ENCODE data around the gene SYMPK. TPM values are rescaled to one million over a fixed set of nuclear protein-coding genes. Genes with fewer than 3 reads are reported as not detected.

Gene SYMPK
- total RNA-seq, 1 donor from 2014 or later, result 114 TPM

GRCh38 chr19:45778010-45778661 is 84.8 kb downstream of the SYMPK start:
- TF ChIP-seq CTCF (IDR thresholded peaks at IDR 0.05; ENCODE audit: unreplicated experiment), result no peak
- no peak for DNase-seq (ENCODE audit: low spot score, unreplicated experiment)
- Mint-ChIP-seq H3K36me3 (ENCODE audit: insufficient read depth) (peaks cover 24% of the 10 kb centered on the region), H3K4me1 (ENCODE audit: low read depth) (peaks cover 16% of the 10 kb centered on the region), H3K9me3 (ENCODE audit: low read depth) (no peaks in the 10 kb centered on the region), H3K27me3 (no peaks in the 10 kb centered on the region), H3K27ac (no peak overlapping the region), H3K4me3 (ENCODE audit: low read depth) (no peak overlapping the region)

GRCh38 chr19:45777395-45777961 is 85.5 kb downstream of the SYMPK start:
- no peak overlapping the region for H3K27ac Mint-ChIP-seq
- H3K27me3 Mint-ChIP-seq, result no peaks in the 10 kb centered on the region
- no peak for TF ChIP-seq CTCF (IDR thresholded peaks at IDR 0.05; ENCODE audit: unreplicated experiment)
- no peak for DNase-seq (ENCODE audit: low spot score, unreplicated experiment)
- H3K36me3 Mint-ChIP-seq (ENCODE audit: insufficient read depth), result peaks cover 25% of the 10 kb centered on the region
- H3K9me3 Mint-ChIP-seq (ENCODE audit: low read depth), result no peaks in the 10 kb centered on the region
- H3K4me3 Mint-ChIP-seq (ENCODE audit: low read depth), result no peak overlapping the region
- H3K4me1 Mint-ChIP-seq (ENCODE audit: low read depth), result peaks cover 17% of the 10 kb centered on the region

GRCh38 chr19:45774765-45775164 is 88.2 kb downstream of the SYMPK start:
- peaks cover 31% of the 10 kb centered on the region for H3K36me3 Mint-ChIP-seq (ENCODE audit: insufficient read depth)
- TF ChIP-seq CTCF (IDR thresholded peaks at IDR 0.05; ENCODE audit: unreplicated experiment), result peak; percentile 55
- no peak for DNase-seq (ENCODE audit: low spot score, unreplicated experiment)
- no peaks in the 10 kb centered on the region for H3K9me3 Mint-ChIP-seq (ENCODE audit: low read depth)
- H3K27me3 Mint-ChIP-seq, result no peaks in the 10 kb centered on the region
- peaks cover 20% of the 10 kb centered on the region for H3K4me1 Mint-ChIP-seq (ENCODE audit: low read depth)
- H3K4me3 Mint-ChIP-seq (ENCODE audit: low read depth), result no peak overlapping the region
- no peak overlapping the region for H3K27ac Mint-ChIP-seq

GRCh38 chr19:45773384-45773783 is 89.6 kb downstream of the SYMPK start:
- H3K27ac Mint-ChIP-seq, result peak overlapping the region; percentile 73
- H3K4me1 Mint-ChIP-seq (ENCODE audit: low read depth), result peaks cover 13% of the 10 kb centered on the region
- H3K9me3 Mint-ChIP-seq (ENCODE audit: low read depth), result no peaks in the 10 kb centered on the region
- H3K36me3 Mint-ChIP-seq (ENCODE audit: insufficient read depth), result peaks cover 23% of the 10 kb centered on the region
- TF ChIP-seq CTCF (IDR thresholded peaks at IDR 0.05; ENCODE audit: unreplicated experiment), result no peak
- no peak for DNase-seq (ENCODE audit: low spot score, unreplicated experiment)
- H3K27me3 Mint-ChIP-seq, result no peaks in the 10 kb centered on the region
- H3K4me3 Mint-ChIP-seq (ENCODE audit: low read depth), result no peak overlapping the region

- Mint-ChIP-seq H3K27me3 (no peaks in the 10 kb centered on the region), H3K27ac (peak overlapping the region; percentile 73), H3K36me3 (ENCODE audit: insufficient read depth) (peaks cover 21% of the 10 kb centered on the region), H3K9me3 (ENCODE audit: low read depth) (no peaks in the 10 kb centered on the region), H3K4me3 (ENCODE audit: low read depth) (no peak overlapping the region), H3K4me1 (ENCODE audit: low read depth) (peaks cover 13% of the 10 kb centered on the region)
- DNase-seq (ENCODE audit: low spot score, unreplicated experiment), result no peak
- TF ChIP-seq CTCF (IDR thresholded peaks at IDR 0.05; ENCODE audit: unreplicated experiment), result no peak
Measured at GRCh38 chr19:45772912-45773311, 90.0 kb downstream of the SYMPK start.

Measured in progenitor cell of endocrine pancreas (in vitro differentiated cells).